Measurements from ENCODE around the gene FRMD4A.

FRMD4A gene

GRCh38 chr10:14243221-14243620 is 87.5 kb downstream of the FRMD4A start:
- TF ChIP-seq TEAD4 (IDR thresholded peaks at IDR 0.05) = no peak
- no peak for TF ChIP-seq TAF1 (IDR thresholded peaks at IDR 0.05; ENCODE audit: low read depth)
- no peak for TF ChIP-seq NFIC (IDR thresholded peaks at IDR 0.05)
- TF ChIP-seq FOXM1 (IDR thresholded peaks at IDR 0.05; ENCODE audit: borderline replicate concordance, low read depth) = no peak
- TF ChIP-seq REST (IDR thresholded peaks at IDR 0.05; ENCODE audit: low read depth) = no peak
- TF ChIP-seq ZBTB7A (IDR thresholded peaks at IDR 0.05; ENCODE audit: low read depth) = no peak
- TF ChIP-seq USF1 (IDR thresholded peaks at IDR 0.05) = no peak
- TF ChIP-seq CEBPB (IDR thresholded peaks at IDR 0.05) = no peak
- TF ChIP-seq EGR1 (IDR thresholded peaks at IDR 0.05) = no peak
- TF ChIP-seq RAD21 (IDR thresholded peaks at IDR 0.05; ENCODE audit: low read depth) = no peak
- TF ChIP-seq MAX (IDR thresholded peaks at IDR 0.05) = no peak
- TF ChIP-seq TCF12 (IDR thresholded peaks at IDR 0.05; ENCODE audit: low read depth) = no peak
- TF ChIP-seq EP300 (IDR thresholded peaks at IDR 0.05; ENCODE audit: borderline replicate concordance) = no peak
- TF ChIP-seq CREB1 (IDR thresholded peaks at IDR 0.05; ENCODE audit: low read depth) = no peak
- no peak for TF ChIP-seq YY1 (IDR thresholded peaks at IDR 0.05; ENCODE audit: low read depth)

GRCh38 chr10:14241196-14241595 is 89.5 kb downstream of the FRMD4A start:
- TF ChIP-seq ZBTB7A (IDR thresholded peaks at IDR 0.05; ENCODE audit: low read depth) = no peak
- TF ChIP-seq REST (IDR thresholded peaks at IDR 0.05; ENCODE audit: low read depth) = no peak
- TF ChIP-seq FOXM1 (IDR thresholded peaks at IDR 0.05; ENCODE audit: borderline replicate concordance, low read depth) = no peak

- TF ChIP-seq CEBPB (IDR thresholded peaks at IDR 0.05) (no peak), TCF12 (IDR thresholded peaks at IDR 0.05; ENCODE audit: low read depth) (no peak)
Measured at GRCh38 chr10:14240253-14241189, 90.2 kb downstream of the FRMD4A start.

- no peak for TF ChIP-seq EGR1 (IDR thresholded peaks at IDR 0.05)
- no peak for TF ChIP-seq CREB1 (IDR thresholded peaks at IDR 0.05; ENCODE audit: low read depth)
- no peak for TF ChIP-seq USF1 (IDR thresholded peaks at IDR 0.05)
- no peak for TF ChIP-seq MAX (IDR thresholded peaks at IDR 0.05)
- no peak for TF ChIP-seq YY1 (IDR thresholded peaks at IDR 0.05; ENCODE audit: low read depth)
- TF ChIP-seq RAD21 (IDR thresholded peaks at IDR 0.05; ENCODE audit: low read depth) = no peak
- TF ChIP-seq NFIC (IDR thresholded peaks at IDR 0.05) = no peak
- TF ChIP-seq TCF12 (IDR thresholded peaks at IDR 0.05; ENCODE audit: low read depth) = no peak
- TF ChIP-seq TEAD4 (IDR thresholded peaks at IDR 0.05) = no peak
- TF ChIP-seq REST (IDR thresholded peaks at IDR 0.05; ENCODE audit: low read depth) = no peak
- no peak for TF ChIP-seq FOXM1 (IDR thresholded peaks at IDR 0.05; ENCODE audit: borderline replicate concordance, low read depth)
Measured at GRCh38 chr10:14236341-14236740, 94.4 kb downstream of the FRMD4A start.

All from Ishikawa (cell line).